NCI-H82 treated with DMSO at 0.1 percent for 48 hours (cell line): ENCODE data around the gene PRKAG2.

Source experiments
- DNase-seq: peaks from one replicate; lab custom pipeline; 2025; ENCODE audit not compliant: unreplicated experiment; lab: John Stamatoyannopoulos, UW

PRKAG2 gene

GRCh38 chr7:151775547-151776443, 101.1 kb downstream of the PRKAG2 start:
- DNase-seq, result no peak

- no peak for DNase-seq
Observed at GRCh38 chr7:151774951-151775350, 102.0 kb downstream of the PRKAG2 start.

- no peak for DNase-seq
Observed at GRCh38 chr7:151773797-151774196, 103.1 kb downstream of the PRKAG2 start.

DNA sequence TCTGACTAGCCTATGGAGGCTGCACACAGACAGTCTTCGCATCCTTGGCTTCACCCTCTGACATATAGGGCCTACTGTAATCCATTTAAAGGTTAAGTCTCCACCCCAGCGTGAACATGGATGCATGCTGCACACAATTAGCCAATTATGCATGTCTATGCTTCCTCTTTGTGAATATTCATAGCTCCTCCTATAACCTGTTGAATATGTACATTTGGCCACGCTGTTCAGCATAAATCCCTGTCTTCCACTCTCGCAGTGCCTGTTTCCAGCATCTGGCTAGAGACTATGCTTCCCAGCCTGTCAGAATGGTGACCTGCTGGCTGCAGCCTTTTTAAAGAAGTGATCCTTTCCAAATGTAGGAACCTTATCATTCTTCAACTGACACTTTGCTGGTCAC, 106.7 kb downstream of the PRKAG2 start:
- DNase-seq, result no peak

DNA sequence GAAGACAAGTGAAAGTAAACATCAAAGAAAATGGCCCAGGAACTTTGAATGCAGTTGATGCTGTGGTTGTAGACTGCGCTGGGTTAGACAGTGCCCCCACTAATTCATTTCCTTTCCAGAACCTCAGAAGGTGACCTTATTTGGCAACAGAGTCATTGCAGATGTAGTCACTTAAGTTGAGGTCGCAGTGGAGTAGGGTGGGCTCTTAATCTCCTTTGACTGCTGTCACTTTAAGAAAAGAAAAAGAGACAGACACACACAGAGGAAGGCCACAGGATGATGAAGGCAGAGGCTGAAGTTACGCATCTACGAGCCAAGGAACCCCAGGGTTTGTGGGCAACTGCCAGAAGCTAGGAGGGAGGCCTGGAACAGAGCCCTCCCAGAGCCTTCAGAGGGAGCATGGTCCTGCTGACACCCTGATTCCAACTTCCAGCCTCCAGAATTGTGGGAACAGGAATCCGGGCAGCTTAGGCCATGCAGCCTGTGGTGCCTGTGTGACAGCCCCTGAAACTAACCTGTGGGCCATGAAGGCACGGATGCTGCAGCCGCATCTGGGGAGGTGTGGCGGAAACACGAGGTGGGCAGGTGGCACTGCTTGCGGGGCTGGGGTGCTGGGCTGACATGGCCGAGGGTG, 107.6 kb downstream of the PRKAG2 start:
- DNase-seq, result no peak

DNA sequence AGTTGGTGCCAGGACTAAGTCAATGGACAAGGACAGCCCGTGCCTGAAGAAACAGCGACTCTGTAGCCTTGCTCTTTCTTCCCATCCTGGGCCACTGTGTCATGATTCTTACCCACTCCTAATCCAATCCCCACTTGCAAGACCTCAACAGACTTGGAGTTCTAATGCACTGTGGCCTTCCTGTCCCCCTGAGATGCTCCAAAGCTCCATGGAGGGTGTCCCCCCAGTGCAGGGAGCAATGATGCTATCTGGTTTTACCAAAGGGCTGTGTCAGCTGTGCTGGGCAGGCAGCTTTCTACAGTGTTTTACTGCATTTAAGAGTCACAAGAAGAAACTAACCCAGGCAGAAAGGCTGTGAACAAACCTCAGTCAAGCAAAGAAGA, 108.1 kb downstream of the PRKAG2 start:
- no peak for DNase-seq

DNA sequence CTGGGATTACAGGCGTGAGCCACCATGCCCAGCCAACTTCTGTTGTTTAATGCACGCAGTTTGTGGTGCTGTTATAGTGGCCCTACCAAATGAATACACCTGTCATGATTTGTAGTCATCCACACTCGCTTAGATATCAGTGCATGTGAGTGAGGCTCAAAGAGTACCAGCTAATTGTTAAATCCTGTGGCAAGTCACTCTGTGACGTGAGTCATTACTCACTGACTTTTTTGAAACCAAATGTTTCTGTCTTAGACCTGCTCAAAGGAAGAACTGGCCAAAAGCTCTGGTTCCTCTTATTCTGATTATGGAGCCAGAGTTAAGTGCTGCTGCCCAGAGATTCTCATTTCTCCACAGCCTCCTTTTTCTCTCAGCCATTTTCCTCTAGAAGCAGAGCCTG, 109.4 kb downstream of the PRKAG2 start:
- no peak for DNase-seq

- DNase-seq, result no peak
Observed at GRCh38 chr7:151764056-151764920, 112.6 kb downstream of the PRKAG2 start.

- no peak for DNase-seq
Observed at GRCh38 chr7:151763420-151763984, 113.4 kb downstream of the PRKAG2 start.

GRCh38 chr7:151762583-151763245, 114.2 kb downstream of the PRKAG2 start:
- DNase-seq, result no peak

GRCh38 chr7:151761957-151762356, 115.0 kb downstream of the PRKAG2 start:
- DNase-seq, result no peak

DNA sequence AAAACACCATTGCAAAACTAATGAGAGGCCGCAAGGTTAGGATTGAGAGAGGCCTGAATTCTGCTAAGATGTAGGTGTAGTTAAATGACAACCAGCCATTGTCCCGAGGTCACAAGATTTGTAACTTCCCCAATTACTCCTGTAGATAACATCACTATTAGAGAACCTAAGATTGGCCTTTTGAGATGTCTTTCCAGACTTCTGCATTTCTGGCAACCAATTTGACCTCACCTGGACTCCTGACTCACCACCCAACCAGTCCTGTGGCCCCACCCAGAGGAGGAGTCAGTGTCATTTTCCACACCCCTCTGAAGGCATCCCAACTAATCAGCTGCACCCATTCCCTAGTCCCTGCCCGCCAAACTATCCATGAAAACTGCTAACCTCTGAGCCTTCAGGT, 115.7 kb downstream of the PRKAG2 start:
- DNase-seq, result no peak

DNA sequence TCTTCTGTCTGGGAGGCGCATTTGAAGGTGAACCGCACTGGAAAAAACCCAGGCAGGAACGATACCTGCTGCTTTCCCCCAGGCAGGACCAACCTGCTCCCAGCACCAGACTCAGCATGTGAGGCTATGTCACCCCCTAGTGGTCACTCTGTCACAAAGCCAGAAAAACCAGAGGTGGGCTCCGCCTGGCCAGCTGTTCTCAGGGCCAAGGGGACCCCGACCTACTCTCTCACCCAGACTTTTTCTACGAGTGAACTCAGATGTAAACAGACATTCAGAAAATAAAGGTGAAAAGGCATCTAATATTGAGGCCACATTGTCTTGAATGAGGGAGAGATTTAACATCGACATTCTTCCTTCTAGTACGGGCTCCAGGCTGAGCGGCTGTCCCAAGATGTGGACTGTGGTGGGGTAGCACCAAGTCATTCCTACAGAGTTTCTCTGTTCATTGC, 117.3 kb downstream of the PRKAG2 start:
- DNase-seq, result no peak

DNA sequence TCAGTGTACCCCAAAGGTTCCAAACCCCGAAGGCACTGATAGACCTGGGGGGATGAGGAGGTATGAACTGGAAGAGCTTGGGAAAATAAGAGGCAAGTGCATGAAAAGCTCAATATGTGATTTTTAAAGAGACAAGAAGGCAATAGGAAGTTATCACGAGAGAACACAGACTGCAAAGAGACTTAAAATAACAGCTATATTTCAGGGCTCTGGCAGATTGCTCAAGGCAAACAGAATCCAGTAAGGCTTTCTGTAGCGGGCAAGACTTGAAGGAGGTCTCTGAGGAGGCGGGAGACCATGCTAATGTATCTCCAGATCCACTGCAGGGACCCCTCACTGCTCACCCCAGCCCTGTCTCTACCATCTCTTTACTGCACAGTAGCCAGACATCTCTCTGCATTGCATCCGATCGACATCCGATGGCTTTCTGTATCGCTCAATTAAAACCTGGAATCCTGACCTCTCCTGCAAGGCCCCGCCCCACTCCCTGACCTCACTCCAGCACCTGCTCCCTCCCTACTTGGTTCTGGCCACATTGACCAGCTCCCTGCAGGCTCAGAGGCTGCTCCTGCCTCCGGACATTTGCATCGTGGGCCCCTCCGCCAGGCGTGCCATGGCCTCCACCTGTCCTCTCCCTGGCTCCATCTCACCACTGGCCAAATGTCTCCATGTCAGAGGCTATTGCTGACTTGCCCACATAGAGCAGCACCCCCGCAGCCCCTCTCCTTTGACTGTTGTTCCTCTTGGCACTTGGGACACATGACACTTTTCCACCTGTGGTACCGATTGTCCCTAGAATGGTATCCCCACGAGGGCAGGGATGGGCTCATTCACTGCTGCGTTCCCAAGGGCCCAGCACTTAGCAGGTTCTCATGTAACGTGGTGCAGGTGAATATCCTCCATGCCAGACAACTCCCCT, 118.0 kb downstream of the PRKAG2 start:
- DNase-seq, result no peak

- DNase-seq, result no peak
Observed at GRCh38 chr7:151757274-151757673, 119.6 kb downstream of the PRKAG2 start.

DNA sequence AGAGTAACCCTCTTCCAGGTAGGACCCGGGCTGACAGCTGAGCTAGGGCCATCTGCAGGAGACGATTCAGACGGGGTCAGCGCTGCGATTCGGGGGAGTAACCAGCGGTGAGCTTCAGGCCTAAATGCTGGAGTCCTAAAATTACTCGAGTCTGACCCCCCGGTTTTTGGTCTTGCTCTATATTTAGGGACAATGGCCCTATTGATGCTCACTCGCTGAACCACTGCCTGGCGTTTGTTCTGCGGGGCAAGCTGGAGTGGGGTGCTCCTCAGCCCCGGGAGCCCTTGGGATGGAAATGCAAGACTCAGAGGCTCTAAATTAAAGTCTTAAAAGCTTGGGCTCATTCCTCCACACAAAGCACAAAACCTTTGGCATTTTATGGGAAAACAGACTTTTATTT, 120.0 kb downstream of the PRKAG2 start:
- no peak for DNase-seq

GRCh38 chr7:151756076-151756731, 120.7 kb downstream of the PRKAG2 start:
- no peak for DNase-seq

DNA sequence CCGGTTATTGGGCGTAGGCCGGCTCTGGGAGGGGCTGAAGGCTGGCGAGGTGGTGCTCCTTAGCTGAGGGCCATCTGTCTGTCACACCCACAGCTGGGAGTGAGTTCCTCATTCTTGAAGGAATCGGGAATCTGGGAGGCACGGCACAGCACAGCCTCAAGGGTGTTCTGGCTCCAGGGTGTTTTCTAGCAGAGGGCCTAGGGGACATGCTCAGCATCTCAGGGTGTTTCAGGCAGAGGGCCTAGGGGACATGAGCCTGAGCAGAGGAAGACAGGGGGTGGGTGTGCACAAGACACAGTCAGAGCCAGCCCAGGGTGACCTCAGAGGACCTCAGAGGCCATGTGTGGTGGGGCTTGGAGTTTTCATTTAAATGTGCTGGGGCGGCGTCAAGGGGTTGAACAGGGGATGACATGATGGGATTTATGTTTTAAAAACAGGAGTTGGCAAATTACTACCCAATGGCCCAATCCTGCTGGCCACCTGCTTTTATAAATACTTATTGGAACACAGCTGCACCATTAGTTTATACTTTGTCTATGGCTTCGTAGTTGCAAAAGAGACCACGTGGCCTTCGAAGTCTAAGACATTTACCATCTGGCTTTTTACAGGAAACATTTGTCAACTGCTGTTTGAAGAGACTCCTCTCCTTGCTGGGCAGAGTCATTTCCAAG, 121.6 kb downstream of the PRKAG2 start:
- DNase-seq, result no peak
